ENCODE results near the gene DDA1. TPM values are rescaled to one million over a fixed set of nuclear protein-coding genes. Genes with fewer than 3 reads are reported as not detected.

DDA1 gene
- 17.1 and 31.0 TPM in 2 replicates for total RNA-seq

GRCh38 chr19:17309198-17309964 lies at the start of gene DDA1:
Gene DDA1 (plus strand): TSS chr19:17309563. CDS start chr19:17309655, 92 bp downstream.

GRCh38 chr19:17264641-17264979 lies 44.8 kb upstream of the DDA1 start, which contains the start of gene USHBP1:
Gene USHBP1 (minus strand): TSS chr19:17264745. CDS start chr19:17264299, 446 bp downstream.

GRCh38 chr19:17266975-17267788 lies 42.2 kb upstream of the DDA1 start, which contains the start of gene BABAM1:
Gene BABAM1 (plus strand): TSS chr19:17267443. CDS start chr19:17268807, 1,364 bp downstream.

GRCh38 chr19:17281391-17282304 lies 27.7 kb upstream of the DDA1 start, which contains the start of gene ANKLE1:
Gene ANKLE1 (plus strand): TSS chr19:17281901. CDS start chr19:17281921, 20 bp downstream.

GRCh38 chr19:17303167-17303939 lies 6.0 kb upstream of the DDA1 start, which contains the start of gene ABHD8:
Gene ABHD8 (minus strand): TSS chr19:17303425. CDS start chr19:17301616, 1,809 bp downstream.

GRCh38 chr19:17305517-17306284 lies 3.7 kb upstream of the DDA1 start, which contains the start of gene MRPL34:
Gene MRPL34 (plus strand): TSS chr19:17305872. CDS start chr19:17305893, 21 bp downstream.

GRCh38 chr19:17334414-17335409 lies 25.3 kb downstream of the DDA1 start, which contains the start of gene ANO8:
Gene ANO8 (minus strand): TSS chr19:17334855. CDS start chr19:17334670, 185 bp downstream.

GRCh38 chr19:17336872-17337674 lies 27.7 kb downstream of the DDA1 start, which contains the start of gene GTPBP3:
Gene GTPBP3 (plus strand): TSS chr19:17337553. CDS start chr19:17337612, 59 bp downstream.

Other genes with a start within 250 kb of the DDA1 start
- 3.1 and 17.7 TPM in 2 replicates for gene HAUS8, start 234.1 kb upstream of the DDA1 start, total RNA-seq
- 33.0 and 33.1 TPM in 2 replicates for gene MYO9B, start 233.8 kb upstream of the DDA1 start, total RNA-seq
- gene USE1, start 94.2 kb upstream of the DDA1 start, total RNA-seq, result 16.8 and 19.1 TPM in 2 replicates
- gene OCEL1, start 83.3 kb upstream of the DDA1 start, total RNA-seq, result 2.8 and 5.5 TPM in 2 replicates
- 77.4 and 94.2 TPM in 2 replicates for gene NR2F6, start 63.6 kb upstream of the DDA1 start, total RNA-seq
- gene USHBP1, start 44.8 kb upstream of the DDA1 start, total RNA-seq, result not detected in 2 replicates
- gene BABAM1, start 42.1 kb upstream of the DDA1 start, total RNA-seq, result 62.6 and 101 TPM in 2 replicates
- gene ANKLE1, start 27.7 kb upstream of the DDA1 start, total RNA-seq, result 0.62 and 0.76 TPM in 2 replicates
- 19.6 and 20.1 TPM in 2 replicates for gene ABHD8, start 6.1 kb upstream of the DDA1 start, total RNA-seq
- gene MRPL34, start 3.7 kb upstream of the DDA1 start, total RNA-seq, result 46.9 and 81.8 TPM in 2 replicates
- 1.3 and 3.9 TPM in 2 replicates for gene ANO8, start 25.3 kb downstream of the DDA1 start, total RNA-seq
- 22.2 and 32.7 TPM in 2 replicates for gene GTPBP3, start 28.0 kb downstream of the DDA1 start, total RNA-seq
- gene PLVAP, start 67.8 kb downstream of the DDA1 start, total RNA-seq, result not detected in 2 replicates
- gene CCDC194, start 84.6 kb downstream of the DDA1 start, total RNA-seq, result not detected in 2 replicates
- gene BST2, start 96.1 kb downstream of the DDA1 start, total RNA-seq, result 0.08 and 0.47 TPM in 2 replicates
- gene MVB12A, start 110.5 kb downstream of the DDA1 start, total RNA-seq, result 62.6 and 85.3 TPM in 2 replicates
- not detected in 2 replicates for gene TMEM221, start 139.1 kb downstream of the DDA1 start, total RNA-seq
- gene NXNL1, start 151.4 kb downstream of the DDA1 start, total RNA-seq, result not detected in 2 replicates
- 8.1 and 21.4 TPM in 2 replicates for gene SLC27A1, start 161.0 kb downstream of the DDA1 start, total RNA-seq
- 90.5 and 110 TPM in 2 replicates for gene PGLS, start 202.1 kb downstream of the DDA1 start, total RNA-seq
- 92.9 and 107 TPM in 2 replicates for gene COLGALT1, start 246.1 kb downstream of the DDA1 start, total RNA-seq

Measured in hair follicular keratinocyte (primary cell).